GM21423 (cell line): Measurements from ENCODE around the gene GALNT5.
"Not testable (repeated sequence)": the region's sequence is repeated elsewhere in the genome, so short reads cannot be mapped to it uniquely, and the experiment has no call there.

ENCODE experiments used
- ATAC-seq: cut with Tn5 transposase; IDR thresholded peaks from one replicate; pipeline ENCODE4 v1.9.1; 2021; ENCODE audit warnings: mild to moderate bottlenecking, moderate library complexity; ENCODE audit not compliant: unreplicated experiment

GALNT5 gene

DNA sequence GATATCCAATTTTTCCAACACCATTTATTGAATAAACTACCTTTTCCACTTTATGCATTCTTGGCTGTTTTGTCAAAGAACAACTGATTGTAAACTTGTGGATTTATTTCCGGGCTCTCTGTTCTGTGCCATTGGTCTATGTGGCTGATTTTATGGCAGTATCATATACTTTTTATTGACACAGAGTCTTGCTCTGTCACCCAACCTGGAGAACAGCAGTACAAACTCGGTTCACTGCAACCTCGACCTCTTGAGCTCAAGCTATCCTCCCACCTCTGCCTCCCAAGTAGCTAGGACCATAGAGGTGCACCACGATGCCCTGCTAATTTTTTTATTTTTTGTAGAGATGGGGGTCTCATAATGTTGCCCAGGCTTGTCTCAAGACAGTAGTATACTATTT, 6.7 kb upstream of the GALNT5 start:
- ATAC-seq, result no peak

DNA sequence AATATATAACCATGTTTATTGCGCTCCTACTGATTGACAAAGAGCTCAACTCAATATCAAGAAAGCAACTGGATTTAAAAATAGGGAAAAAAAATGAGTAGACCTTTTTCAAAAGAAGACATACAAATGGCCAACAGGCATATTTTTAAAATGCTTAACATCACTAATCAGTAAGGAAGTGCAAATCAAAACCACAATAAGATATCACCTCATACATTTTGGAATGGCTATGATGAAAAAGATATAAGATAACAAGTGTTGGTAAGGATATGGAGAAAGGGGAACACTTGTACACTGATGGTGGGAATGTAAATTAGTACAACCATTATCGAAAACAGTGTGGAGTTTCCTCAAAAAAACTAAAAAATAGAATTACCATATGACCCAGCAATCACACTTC, 5.6 kb upstream of the GALNT5 start:
- ATAC-seq, result no peak

DNA sequence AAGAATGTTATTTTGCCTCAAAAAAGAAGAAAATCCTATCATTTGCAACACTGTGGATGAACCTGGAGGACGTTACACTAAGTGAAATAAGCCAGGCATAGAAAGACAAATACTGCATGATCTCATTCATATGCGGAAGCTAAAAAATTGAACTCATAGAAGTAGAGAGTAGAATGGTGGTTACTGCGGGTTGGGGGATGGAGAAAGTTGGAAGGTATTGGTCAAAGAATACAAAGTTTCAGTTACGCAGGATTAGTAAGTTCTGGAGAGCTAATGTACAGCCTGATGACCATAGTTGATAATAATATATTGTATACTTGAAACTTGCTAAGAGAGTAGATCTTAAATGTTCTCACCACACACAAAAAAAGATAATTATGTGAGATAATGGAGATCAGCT, 5.0 kb upstream of the GALNT5 start:
- ATAC-seq, result no peak

DNA sequence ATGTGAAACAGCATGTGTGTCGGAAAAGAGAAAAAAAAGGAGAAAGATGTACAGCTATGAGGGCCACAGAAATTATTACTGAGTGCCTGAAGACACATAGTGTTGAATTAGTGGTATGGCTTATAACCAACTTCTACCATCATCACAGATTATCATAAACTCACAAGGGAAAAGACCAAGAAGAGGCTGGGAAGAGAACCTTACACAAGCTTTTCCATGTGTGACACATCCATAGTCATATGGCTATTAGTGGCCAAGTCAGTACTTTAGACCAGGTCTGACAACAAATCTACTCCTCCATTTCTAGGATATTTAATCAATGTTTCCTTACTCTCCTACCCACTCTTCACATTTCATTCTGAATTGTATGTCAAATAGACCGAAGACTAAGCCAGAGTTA, 3.5 kb upstream of the GALNT5 start:
- no peak for ATAC-seq

DNA sequence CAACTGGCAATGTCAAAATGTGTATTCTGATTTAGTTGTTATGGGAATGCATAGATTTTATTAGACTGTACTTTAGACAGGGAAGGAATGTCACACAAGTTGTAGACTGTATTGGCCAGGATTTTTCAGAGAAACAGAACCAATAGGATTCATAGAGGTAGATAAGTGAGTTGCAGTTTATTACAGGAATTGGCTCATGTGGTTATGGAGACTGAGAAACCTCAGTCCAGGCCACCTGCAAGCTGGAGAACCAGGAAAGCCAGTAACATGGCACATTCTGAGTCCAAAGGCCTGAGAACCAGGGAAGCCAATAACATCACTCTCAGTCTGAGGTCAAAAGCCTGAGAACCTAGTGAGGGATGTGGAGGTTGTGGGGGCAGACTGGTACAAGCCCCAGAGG, 1.8 kb upstream of the GALNT5 start:
- ATAC-seq, result no peak

DNA sequence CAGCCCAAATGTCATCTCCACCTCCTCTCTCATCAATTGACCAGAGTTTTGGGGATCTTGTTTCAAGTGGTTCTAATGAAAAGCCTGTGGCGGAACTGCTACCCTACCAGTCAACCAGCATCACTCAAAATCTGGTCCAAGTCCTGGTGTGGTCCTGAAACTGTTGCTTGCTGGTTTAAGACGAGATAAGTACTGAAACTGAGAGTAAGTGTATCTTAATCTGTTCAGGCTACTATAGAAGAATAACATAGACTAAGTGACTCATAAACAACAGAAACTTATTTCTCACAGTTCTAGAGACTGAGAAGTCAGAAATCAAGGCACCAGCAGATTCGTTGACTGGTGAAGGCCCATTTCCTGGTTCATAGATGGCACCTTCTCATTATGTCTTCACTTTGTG, 879 bp upstream of the GALNT5 start:
- peak; percentile 94 for ATAC-seq

DNA sequence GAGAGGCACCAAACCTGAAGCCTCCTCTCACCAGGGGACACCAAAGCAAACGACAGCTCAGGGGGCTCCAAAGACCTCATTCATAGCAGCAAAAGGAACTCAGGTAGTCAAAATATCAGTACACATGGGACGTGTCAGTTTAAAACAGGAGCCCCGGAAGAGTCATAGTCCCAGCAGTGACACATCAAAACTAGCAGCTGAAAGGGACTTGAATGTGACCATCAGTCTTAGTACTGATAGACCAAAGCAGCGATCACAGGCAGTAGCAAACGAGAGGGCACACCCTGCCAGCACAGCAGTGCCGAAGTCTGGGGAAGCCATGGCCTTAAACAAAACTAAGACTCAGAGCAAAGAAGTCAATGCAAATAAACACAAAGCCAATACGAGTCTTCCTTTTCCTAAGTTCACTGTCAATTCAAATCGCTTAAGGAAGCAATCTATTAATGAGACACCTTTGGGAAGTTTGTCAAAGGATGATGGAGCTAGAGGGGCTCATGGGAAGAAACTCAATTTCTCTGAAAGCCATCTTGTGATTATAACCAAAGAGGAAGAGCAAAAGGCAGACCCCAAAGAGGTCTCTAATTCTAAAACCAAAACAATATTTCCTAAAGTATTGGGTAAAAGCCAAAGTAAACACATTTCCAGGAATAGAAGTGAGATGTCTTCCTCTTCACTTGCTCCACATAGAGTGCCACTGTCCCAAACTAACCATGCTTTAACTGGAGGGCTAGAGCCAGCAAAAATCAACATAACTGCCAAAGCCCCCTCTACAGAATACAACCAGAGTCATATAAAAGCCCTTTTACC, 1.2 kb downstream of the GALNT5 start:
- ATAC-seq, result no peak

DNA sequence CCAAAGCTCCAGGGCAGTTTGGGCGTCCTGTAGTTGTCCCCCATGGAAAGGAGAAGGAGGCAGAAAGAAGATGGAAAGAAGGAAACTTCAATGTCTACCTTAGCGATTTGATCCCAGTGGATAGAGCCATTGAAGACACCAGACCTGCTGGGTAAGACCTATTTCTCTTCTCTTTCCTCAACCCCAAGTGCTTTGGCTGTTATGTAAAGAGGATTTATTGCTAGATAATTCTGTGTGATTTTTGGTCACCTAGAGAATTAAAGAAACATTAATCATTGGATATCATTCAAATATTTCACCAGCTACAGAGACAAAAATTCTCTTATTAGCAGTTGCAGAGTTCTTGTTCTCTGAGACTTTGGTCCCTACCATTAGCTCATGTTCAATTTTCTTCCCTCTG, 1.9 kb downstream of the GALNT5 start:
- ATAC-seq, result no peak

DNA sequence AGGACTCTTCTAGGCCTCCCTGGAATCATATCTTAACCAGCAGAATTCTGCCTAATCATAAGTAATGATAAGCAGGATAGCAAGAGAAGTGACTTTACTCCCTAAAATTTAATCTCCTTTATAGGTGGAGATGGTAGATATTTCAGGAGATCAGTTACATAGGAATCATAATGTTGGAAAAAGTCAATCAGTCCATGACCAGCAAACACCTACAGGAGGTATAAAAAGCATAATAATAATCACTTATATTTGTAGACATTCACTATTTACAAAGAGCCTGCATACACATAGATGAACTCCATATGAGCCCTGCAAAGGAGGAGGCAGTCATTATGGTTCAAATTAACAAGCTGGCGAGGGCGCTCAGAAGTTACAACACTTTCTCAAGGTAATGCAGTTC, 2.5 kb downstream of the GALNT5 start:
- ATAC-seq, result no peak

DNA sequence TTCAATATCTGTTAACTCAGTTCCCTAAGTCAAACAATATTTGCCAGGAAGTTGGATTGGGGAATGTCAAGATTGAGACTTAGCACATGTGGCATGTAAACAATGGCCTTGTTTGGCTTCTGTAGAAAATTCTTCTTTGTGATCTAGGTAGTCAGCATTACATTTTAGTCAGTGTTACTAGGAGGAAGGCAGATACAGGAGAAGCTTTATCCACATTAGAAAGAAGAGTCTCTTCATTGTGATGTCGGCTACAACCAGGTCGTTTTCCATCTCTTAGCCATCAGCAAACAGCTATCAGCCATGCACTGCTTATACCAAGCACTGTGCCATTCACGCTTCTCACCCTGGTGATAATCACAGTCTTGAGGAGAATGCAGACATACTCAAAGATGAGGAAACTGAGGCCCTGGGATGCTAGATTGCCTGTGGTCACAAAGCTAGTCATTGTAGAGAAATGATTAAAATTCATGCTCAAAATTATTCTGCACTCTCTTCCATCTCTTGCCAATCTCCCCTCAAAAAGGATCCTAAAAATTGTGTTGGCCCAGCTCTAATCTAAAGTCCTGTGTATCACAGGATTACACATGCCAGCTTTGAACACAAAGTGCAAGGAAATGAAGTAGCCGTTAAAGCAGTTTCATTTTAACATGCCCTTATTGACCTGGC, 3.2 kb downstream of the GALNT5 start:
- no peak for ATAC-seq

DNA sequence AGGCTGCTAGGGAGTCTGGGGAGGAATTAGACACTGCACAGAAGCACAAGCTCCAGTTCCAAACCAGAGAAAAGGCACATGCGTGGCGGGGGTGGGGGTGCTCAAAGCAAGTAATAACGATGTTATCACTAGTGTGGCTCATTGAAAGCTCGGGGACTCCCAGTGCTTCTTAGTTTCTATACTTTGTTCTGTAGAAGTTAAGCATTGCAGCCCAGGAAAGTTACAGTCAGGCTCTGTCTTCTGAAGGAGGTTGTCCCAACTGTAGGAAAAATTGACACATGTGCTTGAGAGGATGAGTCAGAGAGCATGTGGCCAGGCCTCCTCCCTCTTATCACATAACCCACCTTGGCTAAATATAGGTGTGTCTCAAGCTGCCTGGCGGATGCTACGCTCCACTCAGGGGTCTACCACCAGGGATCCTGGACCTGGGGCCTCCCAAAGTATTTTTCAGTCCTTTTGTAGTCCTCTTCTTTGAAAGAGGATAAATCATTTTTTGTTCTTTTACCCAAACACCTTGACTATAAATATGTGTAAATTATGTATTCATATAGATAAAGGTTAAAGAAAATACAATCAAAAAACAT, 3.8 kb downstream of the GALNT5 start:
- no peak for ATAC-seq

DNA sequence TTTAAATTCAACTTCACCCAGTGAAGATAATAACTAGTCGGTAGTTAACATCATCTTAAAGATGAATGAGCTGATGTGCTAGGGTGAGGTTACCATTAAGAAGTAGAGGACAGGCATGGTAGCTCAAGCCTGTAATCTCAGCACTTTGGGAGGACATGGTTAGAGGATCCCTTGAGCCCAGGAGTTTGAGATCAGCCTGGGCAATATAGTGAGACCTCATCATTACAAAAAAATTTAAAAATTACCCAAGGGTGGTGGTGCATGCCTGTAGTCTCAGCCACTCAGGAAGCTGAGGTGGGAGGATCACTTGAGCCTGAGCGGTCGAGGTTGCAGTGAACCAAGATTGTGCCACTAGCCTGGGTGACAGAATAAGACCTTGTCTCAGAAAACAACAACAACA, 4.7 kb downstream of the GALNT5 start:
- no peak for ATAC-seq

DNA sequence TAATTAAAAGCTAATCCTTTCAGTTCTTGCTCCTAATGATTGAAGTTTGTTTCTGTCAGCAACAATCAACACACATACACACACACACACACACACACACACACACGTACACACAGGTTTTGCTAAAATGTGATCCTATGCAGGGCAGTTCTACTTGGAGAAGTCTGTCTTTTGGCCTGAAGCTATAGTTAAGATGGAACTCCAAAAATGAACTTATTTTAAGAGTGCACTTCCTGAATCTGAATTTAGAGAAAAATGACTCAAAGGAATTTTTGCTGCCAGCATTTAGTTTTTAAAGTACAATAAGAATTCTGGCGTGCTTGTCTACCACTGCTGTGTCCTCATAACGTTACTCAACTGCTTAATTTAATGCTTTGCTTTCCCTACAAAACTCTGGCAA, 6.6 kb downstream of the GALNT5 start:
- no peak for ATAC-seq

DNA sequence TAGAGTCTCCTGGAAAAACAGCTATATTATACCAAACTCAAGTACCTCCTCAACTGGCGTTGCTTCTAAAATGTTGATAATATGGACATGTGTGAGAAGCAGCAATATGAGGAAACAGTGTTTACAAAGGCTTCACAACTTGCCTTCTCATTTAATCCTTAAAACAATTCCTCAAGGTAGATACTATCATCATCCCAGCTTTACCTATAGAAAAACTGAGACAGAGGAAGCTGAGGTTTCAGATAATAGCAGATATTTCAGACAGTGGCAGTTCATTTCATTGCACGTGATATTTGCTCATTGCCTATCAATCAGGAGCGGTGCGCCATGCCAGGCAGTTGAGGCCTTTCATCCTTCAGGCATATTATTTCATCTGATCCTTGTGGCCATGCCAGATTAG, 8.3 kb downstream of the GALNT5 start:
- no peak for ATAC-seq

DNA sequence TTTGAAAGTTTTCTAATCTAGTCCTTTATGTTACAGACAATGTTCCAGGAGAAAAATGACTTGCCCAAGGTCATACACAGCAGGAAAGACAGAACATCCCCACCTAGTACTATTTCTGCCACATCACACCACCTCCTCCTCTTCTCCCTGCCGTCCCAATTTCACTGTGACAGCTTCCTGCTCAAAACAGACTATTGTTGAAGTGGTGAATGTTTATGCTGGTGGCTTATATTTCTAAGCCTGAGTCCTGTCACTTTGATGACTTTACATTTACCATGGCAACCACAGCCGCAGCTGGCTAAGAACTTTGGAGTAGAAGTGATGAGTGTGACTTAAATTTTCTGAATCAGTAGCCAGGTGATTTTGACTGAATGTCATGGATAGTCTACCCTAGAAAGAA, 10.0 kb downstream of the GALNT5 start:
- ATAC-seq, result no peak

DNA sequence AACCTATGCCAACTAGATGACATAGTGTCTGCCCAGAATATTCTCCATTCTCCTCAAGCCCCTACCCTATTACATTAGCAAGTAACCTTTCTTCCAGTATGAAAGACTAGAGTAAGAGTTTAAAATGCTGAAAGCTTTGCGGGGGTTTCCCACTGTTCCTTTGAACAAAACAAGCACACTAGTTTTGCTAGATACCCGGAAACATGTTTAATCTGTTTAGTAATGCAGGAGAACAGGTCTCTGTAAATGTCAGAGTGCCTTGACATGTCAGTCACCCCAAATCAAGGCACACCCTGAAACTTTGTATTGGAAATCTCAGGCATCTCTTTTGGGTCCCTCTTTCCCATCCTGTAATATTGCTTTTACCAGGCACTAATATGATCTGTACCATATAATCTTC, 11.6 kb downstream of the GALNT5 start:
- ATAC-seq, result no peak

DNA sequence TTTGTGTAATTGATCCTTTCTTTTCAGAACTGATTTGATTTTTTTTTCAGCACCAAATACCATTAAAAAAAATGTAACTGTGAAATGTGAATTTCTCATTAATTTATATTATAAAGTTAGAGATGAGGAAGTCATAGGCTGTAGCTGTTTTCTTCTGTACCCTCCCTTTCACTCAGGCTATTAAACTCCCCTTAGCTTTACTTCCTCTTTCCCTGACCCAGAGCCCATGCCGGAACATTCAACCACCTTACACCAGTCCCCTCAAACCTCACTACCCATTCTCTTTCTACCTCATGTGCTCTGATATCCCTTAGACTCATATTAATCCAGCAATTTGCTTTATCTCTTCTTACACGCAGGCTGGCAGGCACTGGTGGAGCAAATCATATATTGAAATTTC, 12.4 kb downstream of the GALNT5 start:
- peak; percentile 58 for ATAC-seq

DNA sequence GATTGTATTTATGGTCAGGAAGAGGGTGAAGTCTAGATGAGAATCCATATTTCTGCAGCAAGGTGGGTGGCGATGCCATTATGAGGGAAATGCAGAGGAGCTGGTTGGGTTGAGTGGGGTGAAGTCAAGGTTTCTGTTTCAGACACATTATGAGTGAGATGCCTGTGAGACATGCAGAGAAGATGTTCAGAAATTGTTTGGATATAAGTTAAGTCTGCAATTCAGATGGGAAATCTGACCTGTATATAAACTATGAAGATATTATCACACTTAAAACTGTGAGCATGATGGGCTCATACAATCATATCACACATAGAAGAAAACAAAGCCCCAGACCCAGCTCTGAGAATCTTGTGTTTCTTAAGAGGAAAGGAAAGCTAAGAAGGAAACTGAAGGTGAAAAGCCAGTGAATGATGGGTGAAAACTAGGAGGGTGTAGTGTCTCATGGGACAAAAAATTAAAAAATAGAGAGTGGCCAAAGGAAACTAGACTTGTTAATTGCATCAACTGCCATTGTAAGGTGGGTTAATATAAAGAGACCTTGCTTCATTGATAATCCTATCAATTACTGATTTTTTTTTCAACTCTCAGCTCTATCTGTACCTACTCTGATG, 14.2 kb downstream of the GALNT5 start:
- ATAC-seq, result no peak

DNA sequence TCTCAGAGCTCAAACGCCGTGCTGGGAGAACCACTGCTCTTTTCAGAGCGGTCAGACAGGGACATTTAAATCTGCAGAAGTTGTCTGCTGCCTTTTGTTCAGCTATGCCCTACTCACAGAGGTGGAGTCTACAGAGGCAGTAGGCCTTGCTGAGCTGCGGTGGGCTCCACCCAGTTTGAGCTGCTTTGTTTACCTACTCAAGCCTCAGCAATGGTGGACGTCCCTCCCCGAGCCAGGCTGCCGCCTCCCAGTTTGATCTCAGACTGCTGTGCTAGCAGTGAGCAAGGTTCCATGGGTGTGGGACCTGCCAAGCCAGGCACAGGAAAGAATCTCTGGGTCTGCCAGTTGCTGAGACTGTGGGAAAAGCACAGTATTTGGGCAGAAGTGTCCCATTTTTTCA, 21.8 kb downstream of the GALNT5 start:
- not testable (repeated sequence) for ATAC-seq

DNA sequence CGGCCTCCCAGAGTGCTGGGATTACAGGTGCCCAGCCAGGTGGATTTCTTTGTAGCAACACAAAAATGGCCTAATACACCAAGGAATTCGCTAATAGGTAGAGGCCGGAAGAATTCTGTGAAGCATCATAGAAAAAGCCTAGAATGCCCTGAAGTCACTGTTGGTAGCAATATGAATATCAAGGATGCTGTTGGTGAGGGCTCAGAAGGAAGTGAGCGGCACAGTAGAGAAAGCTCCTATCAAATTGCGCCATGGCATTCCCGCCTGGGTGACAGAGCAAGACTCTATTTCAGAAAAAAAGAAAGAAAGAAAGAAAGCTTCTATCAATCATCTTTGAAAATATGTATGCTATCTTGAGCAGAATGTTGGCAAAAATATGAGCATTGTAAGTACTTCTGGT, 23.8 kb downstream of the GALNT5 start:
- no peak for ATAC-seq

DNA sequence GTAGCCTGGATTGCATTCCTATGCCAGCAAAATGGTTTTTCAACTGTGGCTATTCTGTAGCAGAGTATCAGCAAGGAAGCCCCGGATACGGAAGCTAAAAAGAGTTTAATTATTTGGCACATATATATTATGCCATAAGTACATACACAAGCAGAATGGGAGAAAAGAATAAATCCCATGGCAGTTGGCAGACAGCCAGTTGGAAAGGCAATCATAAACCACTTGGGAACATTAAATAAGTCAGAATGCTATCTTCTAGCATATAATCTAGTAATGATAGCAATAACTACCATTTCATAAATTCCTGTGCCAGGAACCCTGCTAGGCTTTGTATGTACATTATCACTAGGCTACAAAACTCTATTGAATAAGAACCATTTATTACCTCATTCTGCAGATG, 26.0 kb downstream of the GALNT5 start:
- ATAC-seq, result no peak

DNA sequence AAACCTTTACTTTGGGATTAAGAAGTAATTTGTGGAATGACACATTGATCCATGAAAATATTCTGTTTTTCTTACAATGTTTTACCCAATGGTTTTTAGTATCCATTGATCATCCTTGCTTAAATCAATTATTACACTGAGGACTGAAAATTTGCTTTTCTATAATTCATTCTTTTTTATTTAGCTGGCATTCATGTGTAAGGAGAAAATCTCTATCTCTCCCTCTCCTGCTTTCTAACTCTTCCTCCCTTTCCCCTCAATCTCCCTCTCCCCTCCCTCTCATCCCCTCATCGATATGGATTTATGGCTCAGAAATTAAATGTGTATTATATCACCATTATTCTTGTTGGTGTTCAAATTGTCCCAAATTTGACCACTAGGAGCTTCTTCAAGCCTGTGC, 29.7 kb downstream of the GALNT5 start:
- no peak for ATAC-seq
